A673 (cell line): ENCODE data around the gene PYGO2. TPM values are rescaled to one million over a fixed set of nuclear protein-coding genes. Genes with fewer than 3 reads are reported as not detected.
A peak's percentile ranks its signal among the peaks of the same experiment; 100 is the strongest.

Source experiments
- BruUV-seq: library from RNA; stranded (reverse); fragments of 400-500 nt; replicated peaks from 2 replicates; lab custom pipeline; 2021; lab: Mats Ljungman, UMichigan
- CTCF ChIA-PET: fragments of 300-600 bp; sonication (Branson Sonifier 250); formaldehyde crosslinking; loops from one replicate; lab custom pipeline; 2022; ENCODE audit warnings: antibody characterized with exemption; lab: Charles Lee
- POLR2A ChIA-PET: fragments of 300-600 bp; sonication (Branson Sonifier 250); formaldehyde crosslinking; loops from one replicate; lab custom pipeline; 2022; ENCODE audit warnings: antibody characterized with exemption; ENCODE audit not compliant: low non-redundant PET; lab: Charles Lee
- DNase-seq: peaks from one replicate; pipeline ENCODE4 v3.0.0-alpha.2; 2015; ENCODE audit warnings: low spot score
- H3K27ac ChIP-seq: fragments of 200-600 bp; sonication (generic); 2 replicates; pipeline ENCODE4 v1.5.1; 2016; ENCODE audit warnings: mixed run types, low read depth, mild to moderate bottlenecking, mixed read lengths, antibody characterized with exemption, low read length; ENCODE audit not compliant: poor library complexity, severe bottlenecking
- H3K27me3 ChIP-seq: fragments of 200-600 bp; sonication (generic); replicated peaks from 2 replicates; pipeline ENCODE4 v1.6.1; 2017; ENCODE audit warnings: mixed run types, low read depth, mild to moderate bottlenecking, mixed read lengths, antibody characterized with exemption, low read length; ENCODE audit not compliant: insufficient read depth, poor library complexity
- H3K36me3 ChIP-seq: fragments of 200-600 bp; sonication (generic); 2 replicates; pipeline ENCODE4 v1.6.1; 2016; ENCODE audit warnings: mixed run types, mild to moderate bottlenecking, mixed read lengths, antibody characterized with exemption, low read length; ENCODE audit not compliant: insufficient read depth, poor library complexity, severe bottlenecking
- H3K4me1 ChIP-seq: fragments of 200-600 bp; sonication (generic); 2 replicates; pipeline ENCODE4 v1.6.1; 2017; ENCODE audit warnings: mixed run types, mild to moderate bottlenecking, mixed read lengths, antibody characterized with exemption, low read length; ENCODE audit not compliant: insufficient read depth, poor library complexity, severe bottlenecking
- H3K4me3 ChIP-seq: fragments of 200-600 bp; sonication (generic); 2 replicates; pipeline ENCODE4 v1.5.1; 2016; ENCODE audit warnings: low read depth, mixed run types, mild to moderate bottlenecking, mixed read lengths, low read length; ENCODE audit not compliant: poor library complexity, severe bottlenecking
- H3K9me3 ChIP-seq: fragments of 200-600 bp; sonication (generic); 2 replicates; pipeline ENCODE4 v1.6.1; 2016; ENCODE audit warnings: mixed run types, low read depth, mild to moderate bottlenecking, mixed read lengths, antibody characterized with exemption, low read length; ENCODE audit not compliant: poor library complexity, severe bottlenecking
- EZH2 ChIP-seq: fragments of 200-600 bp; sonication (generic); IDR thresholded peaks from 2 replicates; pipeline ENCODE4 v1.6.1; 2017; ENCODE audit warnings: borderline replicate concordance, low read depth, mild to moderate bottlenecking, mixed read lengths, antibody characterized with exemption, low read length; ENCODE audit not compliant: poor library complexity, severe bottlenecking
- intact Hi-C: fragments of 100-400 bp; cut with micrococcal nuclease; formaldehyde crosslinking; loops from one replicate; pipeline ENCODE4 v1.10.0; 2022; ENCODE audit not compliant: unreplicated experiment
- total RNA-seq: library from RNA; stranded (reverse); gene quantifications from 2 replicates; pipeline ENCODE4 v1.2.3, GENCODE V29; 2021
- TF ChIP-seq, protein P1 (sequence below): fragments of 300-800, 200-600 bp; sonication (generic); conservative IDR thresholded peaks from 2 replicates; pipeline ENCODE4 v1.5.1; 2017; ENCODE audit warnings: low read depth, mild to moderate bottlenecking, antibody characterized with exemption, low read length, moderate library complexity, mixed read lengths

PYGO2 gene
- total RNA-seq, 1 experiment from 2014 or later = 48.5 TPM

DNA sequence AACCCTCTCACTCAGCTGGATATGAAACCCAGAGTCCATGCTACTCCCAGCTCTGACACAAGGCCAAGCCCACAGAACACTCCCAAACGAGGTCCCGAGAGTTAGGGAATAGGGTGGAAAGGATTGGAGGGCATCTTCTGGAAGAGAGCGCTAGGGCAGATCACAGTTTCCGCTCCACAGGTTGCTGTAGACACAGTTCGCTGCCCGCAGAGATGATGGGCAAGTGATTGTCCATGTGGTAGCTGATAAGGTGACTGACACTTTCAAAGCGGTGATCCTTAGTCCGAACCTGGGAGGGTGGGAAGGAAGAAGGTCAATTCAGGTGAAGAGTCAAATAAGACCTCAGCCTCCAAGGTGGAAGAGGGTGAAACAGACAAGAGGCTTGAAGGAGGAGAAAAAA, 2.1 kb upstream of the PYGO2 start:
- H3K27ac ChIP-seq = peak overlapping the region; percentile 47
- TF ChIP-seq, protein P1, sequence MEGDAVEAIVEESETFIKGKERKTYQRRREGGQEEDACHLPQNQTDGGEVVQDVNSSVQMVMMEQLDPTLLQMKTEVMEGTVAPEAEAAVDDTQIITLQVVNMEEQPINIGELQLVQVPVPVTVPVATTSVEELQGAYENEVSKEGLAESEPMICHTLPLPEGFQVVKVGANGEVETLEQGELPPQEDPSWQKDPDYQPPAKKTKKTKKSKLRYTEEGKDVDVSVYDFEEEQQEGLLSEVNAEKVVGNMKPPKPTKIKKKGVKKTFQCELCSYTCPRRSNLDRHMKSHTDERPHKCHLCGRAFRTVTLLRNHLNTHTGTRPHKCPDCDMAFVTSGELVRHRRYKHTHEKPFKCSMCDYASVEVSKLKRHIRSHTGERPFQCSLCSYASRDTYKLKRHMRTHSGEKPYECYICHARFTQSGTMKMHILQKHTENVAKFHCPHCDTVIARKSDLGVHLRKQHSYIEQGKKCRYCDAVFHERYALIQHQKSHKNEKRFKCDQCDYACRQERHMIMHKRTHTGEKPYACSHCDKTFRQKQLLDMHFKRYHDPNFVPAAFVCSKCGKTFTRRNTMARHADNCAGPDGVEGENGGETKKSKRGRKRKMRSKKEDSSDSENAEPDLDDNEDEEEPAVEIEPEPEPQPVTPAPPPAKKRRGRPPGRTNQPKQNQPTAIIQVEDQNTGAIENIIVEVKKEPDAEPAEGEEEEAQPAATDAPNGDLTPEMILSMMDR = no peak
- no peak for TF ChIP-seq EZH2
- peaks cover 72% of the 10 kb centered on the region for H3K36me3 ChIP-seq
- no peaks in the 10 kb centered on the region for H3K27me3 ChIP-seq
- ChIA-PET CTCF (no interaction called here), POLR2A (no interaction called here)
- no peaks in the 10 kb centered on the region for H3K9me3 ChIP-seq
- no TSS peak for BruUV-seq
- intact Hi-C loops = loop anchor here (5.0 kb wide), 2 partner anchors 34 to 99 kb away; partner anchors contain the start of gene EFNA4
- no peak overlapping the region for H3K4me3 ChIP-seq
- peaks cover 27% of the 10 kb centered on the region for H3K4me1 ChIP-seq
- DNase-seq = no peak

DNA sequence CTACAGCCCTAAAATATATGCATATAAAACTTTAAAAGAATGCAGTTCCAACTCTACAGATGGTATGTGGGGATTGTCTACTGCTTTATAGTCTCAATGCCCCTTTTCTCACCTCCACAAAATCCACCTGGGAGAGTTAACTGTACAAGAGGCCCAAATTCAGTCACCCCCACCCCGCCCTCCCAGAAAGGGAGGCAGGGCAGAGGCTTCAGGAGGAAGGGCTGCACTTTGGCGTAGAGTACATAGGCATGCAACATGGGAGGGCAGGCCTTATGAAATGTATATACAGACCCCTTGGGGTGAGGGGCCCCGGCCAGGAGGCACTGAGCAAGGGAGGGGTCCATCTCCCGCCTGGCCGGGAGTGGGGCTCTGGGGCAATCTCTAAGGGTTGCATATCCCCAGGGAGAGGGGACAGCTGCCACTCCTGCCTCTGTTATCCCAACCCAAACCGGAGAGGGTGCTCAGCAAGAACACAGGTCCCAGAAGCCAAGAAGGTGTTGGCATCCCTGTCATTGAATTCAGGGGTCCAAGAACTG, 1.3 kb upstream of the PYGO2 start:
- Histone ChIP-seq H3K4me1 (peaks cover 19% of the 10 kb centered on the region), H3K4me3 (peak overlapping the region; percentile 97), H3K27me3 (no peaks in the 10 kb centered on the region), H3K36me3 (peaks cover 71% of the 10 kb centered on the region), H3K27ac (peak overlapping the region; percentile 99), H3K9me3 (no peaks in the 10 kb centered on the region)
- intact Hi-C loops = loop anchor here (5.0 kb wide), 2 partner anchors 34 to 99 kb away; partner anchors contain the start of gene EFNA4
- BruUV-seq = no TSS peak
- DNase-seq = no peak
- ChIA-PET CTCF (no interaction called here), POLR2A (interaction anchor here (0.7 kb wide), 1 partner anchor 123 kb away, joined by 4 read pairs; no protein-coding TSS in a partner anchor)
- TF ChIP-seq EZH2 = no peak
- TF ChIP-seq, protein P1 = no peak

DNA sequence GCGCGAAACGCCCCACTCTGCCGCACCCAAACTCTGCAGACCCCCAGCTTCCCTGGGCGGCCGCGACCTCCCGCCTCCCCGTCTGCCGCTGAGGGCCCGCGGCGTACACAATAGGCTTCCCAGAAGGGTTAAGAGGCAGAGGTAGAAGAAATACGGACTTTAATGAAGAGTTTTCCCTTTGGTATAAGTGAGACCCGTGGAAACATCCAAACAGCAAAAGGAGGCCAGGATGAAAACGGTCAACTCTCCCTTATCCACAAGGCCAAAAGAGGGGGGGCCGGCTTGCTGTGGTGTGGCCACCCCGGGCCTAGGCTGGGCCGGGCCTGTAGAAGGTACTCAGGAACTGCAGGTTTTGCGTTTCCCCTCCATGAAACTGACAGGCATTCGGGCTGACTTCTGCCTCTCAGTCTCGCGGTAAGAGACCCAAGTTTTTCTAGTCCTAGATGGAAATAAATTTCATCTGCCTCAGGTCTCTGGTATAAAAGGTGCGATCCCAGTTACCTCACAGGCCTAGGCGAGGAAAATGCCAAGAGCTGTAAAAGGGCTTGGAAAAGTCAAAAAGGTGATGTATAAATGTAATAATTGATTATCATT, 671 bp upstream of the PYGO2 start:
- Histone ChIP-seq H3K27ac (peak overlapping the region; percentile 99), H3K9me3 (no peaks in the 10 kb centered on the region), H3K4me1 (peaks cover 14% of the 10 kb centered on the region), H3K4me3 (peak overlapping the region; percentile 97), H3K36me3 (peaks cover 64% of the 10 kb centered on the region), H3K27me3 (no peaks in the 10 kb centered on the region)
- ChIA-PET POLR2A (interaction anchor here (0.7 kb wide), 1 partner anchor 124 kb away, joined by 4 read pairs; no protein-coding TSS in a partner anchor), CTCF (interaction anchor here (1.1 kb wide), 1 partner anchor 11 kb away, joined by 4 read pairs; no protein-coding TSS in a partner anchor)
- TF ChIP-seq, protein P1 = no peak; the same call in 1 of the 2 replicates
- TF ChIP-seq EZH2 = no peak
- intact Hi-C loops = loop anchor here (5.0 kb wide), 2 partner anchors 35 to 100 kb away; partner anchors contain the start of gene EFNA4
- DNase-seq = no peak
- no TSS peak for BruUV-seq
